ENCODE results near the gene LAMTOR3. TPM values are rescaled to one million over a fixed set of nuclear protein-coding genes. Genes with fewer than 3 reads are reported as not detected.

LAMTOR3 gene
- total and polyA plus RNA-seq, 10 of the 15 experiments (the other 5 are each of a cell fraction or from before 2014, with no cell fraction given), result 30.1 to 120 (median 65.5) TPM

GRCh38 chr4:99853999-99854398 is 40.2 kb downstream of the LAMTOR3 start (continued):
- TF ChIP-seq HDAC6 (IDR thresholded peaks at IDR 0.05; ENCODE audit: unreplicated experiment), result no peak
- no peak for TF ChIP-seq HDAC2 (IDR thresholded peaks at IDR 0.05)
- no peak for TF ChIP-seq YBX1 (IDR thresholded peaks at IDR 0.05)
- TF ChIP-seq SMARCA5 (IDR thresholded peaks at IDR 0.05), result no peak
- no peak for TF ChIP-seq MYC (IDR thresholded peaks at IDR 0.05; ENCODE audit: insufficient read depth, insufficient read length, insufficient replicate concordance, low read length, severe bottlenecking)
- no peak for TF ChIP-seq CBX5 (IDR thresholded peaks at IDR 0.05; ENCODE audit: low read depth)

GRCh38 chr4:99853190-99853589 is 41.0 kb downstream of the LAMTOR3 start:
- no peak overlapping the region for H3K9ac ChIP-seq (ENCODE audit: control insufficient read depth, insufficient read depth, low read length)
- H3K27ac ChIP-seq (ENCODE audit: control insufficient read depth, insufficient read depth), result no peak overlapping the region
- ChIA-PET POLR2A (interaction anchor here (1.3 to 4.5 kb wide), 4 partner anchors 32 to 96 kb away, joined by 4 to 30 read pairs (median 4); partner anchors contain the start of gene DAPP1), CTCF (interaction anchor here (1.2 to 2.0 kb wide), 7 partner anchors 30 to 94 kb away, joined by 3 to 9 read pairs (median 5); partner anchors contain the start of gene DAPP1), SMC1A (ENCODE audit: uncharacterized antibody, unreplicated experiment) (interaction anchor here (0.7 to 8.4 kb wide), 13 partner anchors 8 to 95 kb away, joined by 3 to 55 read pairs (median 3); partner anchors contain the start of genes DAPP1 and LAMTOR3), RAD21 (ENCODE audit: unreplicated experiment) (interaction anchor here (1.0 to 7.4 kb wide), 4 partner anchors 32 to 95 kb away, joined by 3 to 43 read pairs (median 4); partner anchors contain the start of gene DAPP1)
- H3K27me3 ChIP-seq (replicated peaks in 1 of 2; ENCODE audit: control insufficient read depth in 2 of 2, insufficient read depth in 2 of 2, low read length in 1 of 2), result no peaks in the 10 kb centered on the region
- H3K4me1 ChIP-seq (ENCODE audit: control insufficient read depth, insufficient read depth, low read length), result peaks cover 56% of the 10 kb centered on the region
- no peaks in the 10 kb centered on the region; the same call in 2 of the 3 replicates for H3K9me3 ChIP-seq (replicated peaks; ENCODE audit: control insufficient read depth, insufficient read depth, low read length)
- in situ Hi-C loops (cut with MboI), result no loop called here
- whole genome bisulfite sequencing (ENCODE audit: insufficient coverage, insufficient replicate concordance, low lambda C conversion rate, missing lambda C conversion rate), result 91% methylated on average over 3 of the region's 3 CpGs
- H3K4me3 ChIP-seq, result no peak overlapping the region
- TF ChIP-seq HDAC2 (IDR thresholded peaks at IDR 0.05), result no peak
- TF ChIP-seq SUZ12 (IDR thresholded peaks at IDR 0.05; ENCODE audit: unreplicated experiment), result no peak
- no peak for TF ChIP-seq TARDBP (IDR thresholded peaks at IDR 0.05; ENCODE audit: borderline replicate concordance)
- FAIRE-seq (no peak), ATAC-seq (no peak), DNase-seq (ENCODE audit: low read depth, low spot score) (no peak)
- no TSS peak for BruUV-seq (replicated peaks)
- H2AFZ ChIP-seq (ENCODE audit: control insufficient read depth, low read depth, low read length), result no peak overlapping the region
- H3K79me2 ChIP-seq (ENCODE audit: control insufficient read depth, insufficient read depth, low read length), result peaks cover 2% of the 10 kb centered on the region; the same call in 1 of the 2 replicates
- H3K36me3 ChIP-seq (ENCODE audit: control insufficient read depth in 2 of 2, insufficient read depth in 2 of 2, low read length in 1 of 2), result peaks cover 4 to 12% of the 10 kb centered on the region in 2 experiments
- no peak overlapping the region for H3K4me2 ChIP-seq (ENCODE audit: control insufficient read depth, insufficient read depth)
- no peaks in the 10 kb centered on the region for H4K20me1 ChIP-seq (ENCODE audit: control insufficient read depth, insufficient read depth)
- intact Hi-C loops (cut with micrococcal nuclease; ENCODE audit: unreplicated experiment), result no loop called here

Data from GM12878 (cell line).